A204.1 (cell line): ENCODE data around the gene AKR1C2.
"Not testable (repeated sequence)": the region's sequence is repeated elsewhere in the genome, so short reads cannot be mapped to it uniquely, and the experiment has no call there.

Experiments
- FAIRE-seq: peaks from 2 replicates; lab custom pipeline; 2012; peaks lifted over from hg19 to GRCh38; lab: Jason Lieb, UNC

The AKR1C2 gene

DNA sequence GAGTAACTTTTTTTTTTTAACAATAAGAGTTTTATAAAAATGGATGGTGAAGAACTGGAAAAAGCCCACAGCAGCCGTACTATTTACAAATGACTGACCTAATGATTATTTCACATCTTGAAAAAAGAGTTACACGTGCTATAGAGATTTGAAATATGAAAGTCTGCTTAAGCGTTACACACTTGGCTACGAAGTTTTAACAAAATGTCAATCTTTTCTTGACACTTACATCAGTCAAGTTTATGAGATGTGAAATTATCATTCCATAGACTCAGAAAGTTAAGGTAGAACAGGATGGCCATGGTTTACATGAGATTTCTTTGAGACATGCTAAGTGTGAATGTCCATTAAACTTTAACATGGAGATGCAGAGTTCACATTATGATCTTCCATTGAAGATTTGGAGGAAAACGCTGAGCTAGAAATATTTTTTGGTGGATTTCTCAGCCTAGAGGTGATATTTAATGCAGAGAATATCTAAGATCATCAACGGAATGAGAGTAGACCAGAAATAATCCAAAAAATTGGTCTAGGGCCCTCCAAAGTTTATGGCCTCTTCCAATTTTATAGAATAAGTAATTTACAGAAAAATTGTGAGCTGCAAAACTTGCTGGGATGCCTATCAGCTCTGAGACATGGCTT lies 15.5 kb downstream of the AKR1C2 start:
- not testable (repeated sequence) for FAIRE-seq

DNA sequence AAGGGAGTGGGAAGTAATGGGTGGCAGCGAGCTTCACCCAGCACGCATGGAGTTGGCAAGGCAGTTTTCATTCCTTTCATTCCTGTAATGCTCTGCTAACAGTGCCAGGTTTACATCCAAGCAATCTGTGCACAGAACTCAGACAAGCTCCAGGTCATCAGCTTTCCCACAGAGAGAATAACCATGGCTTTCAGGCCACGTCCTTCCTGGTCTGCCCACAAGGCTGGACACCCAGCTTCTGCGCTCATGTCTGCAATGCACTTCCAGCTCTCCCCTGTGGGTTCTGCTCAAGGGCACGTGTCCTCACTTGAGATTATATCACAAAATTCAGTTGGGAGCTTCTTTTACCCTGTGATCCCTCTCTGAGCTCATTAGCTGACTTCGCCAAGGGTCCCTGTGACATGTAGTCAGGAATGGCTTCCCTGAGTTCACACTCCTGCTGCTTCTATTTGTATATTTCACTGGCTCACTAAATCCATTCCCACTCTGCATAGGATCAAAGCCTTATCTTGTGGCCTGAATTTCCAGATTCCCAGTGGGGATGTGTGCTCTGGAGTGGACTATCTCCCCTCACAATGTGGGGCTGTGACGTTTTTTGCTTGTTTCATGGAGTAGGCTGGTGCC lies 18.6 kb downstream of the AKR1C2 start:
- no peak for FAIRE-seq

DNA sequence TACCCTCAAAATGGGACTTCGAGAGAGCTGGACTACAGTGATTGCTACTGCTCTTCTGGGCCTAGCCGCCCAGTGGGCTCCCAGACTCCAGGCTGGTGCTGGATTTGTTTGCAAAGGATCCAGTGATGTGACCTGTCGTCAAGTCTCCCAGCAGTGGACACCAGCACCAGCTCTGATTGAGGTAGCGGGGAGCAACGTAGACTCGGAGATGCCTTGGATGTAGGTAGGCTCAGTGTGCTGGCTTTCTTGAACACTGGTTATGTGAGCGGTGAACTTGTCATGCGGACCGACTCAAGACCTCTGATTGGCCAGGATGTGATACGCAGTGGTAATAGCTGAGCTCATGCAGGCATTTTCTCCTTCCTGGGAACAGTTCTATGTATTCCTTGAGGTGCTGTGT lies 19.4 kb downstream of the AKR1C2 start:
- no peak for FAIRE-seq

DNA sequence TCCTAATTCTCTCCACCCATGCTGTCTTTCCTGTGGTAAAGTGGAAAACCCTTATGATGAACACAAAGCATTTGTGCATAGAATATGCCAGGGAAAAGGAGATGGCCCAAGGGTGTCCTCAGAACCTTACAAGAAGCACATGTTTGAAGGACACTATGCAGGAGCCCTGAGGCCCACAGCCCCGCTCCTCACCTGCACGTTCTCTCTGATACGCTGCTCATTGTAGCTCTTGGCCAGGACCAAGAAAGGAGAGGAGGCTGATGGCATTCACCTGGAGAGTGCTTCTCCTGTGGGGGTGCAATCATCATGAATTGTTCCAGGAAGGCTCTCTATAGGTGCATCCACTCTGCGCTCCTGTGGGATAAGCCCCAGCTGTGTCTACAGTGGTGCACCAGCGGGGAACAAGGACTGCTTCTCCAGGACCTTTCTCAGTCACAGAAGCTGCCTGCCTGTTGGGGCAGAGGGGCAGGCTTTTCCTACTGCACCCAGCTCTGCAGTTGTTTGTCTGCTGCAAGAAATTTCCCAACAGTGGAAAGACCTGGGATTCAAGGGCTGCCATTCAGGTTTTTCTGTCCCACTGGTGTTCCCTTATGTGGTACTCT lies 19.9 kb downstream of the AKR1C2 start:
- no peak for FAIRE-seq

DNA sequence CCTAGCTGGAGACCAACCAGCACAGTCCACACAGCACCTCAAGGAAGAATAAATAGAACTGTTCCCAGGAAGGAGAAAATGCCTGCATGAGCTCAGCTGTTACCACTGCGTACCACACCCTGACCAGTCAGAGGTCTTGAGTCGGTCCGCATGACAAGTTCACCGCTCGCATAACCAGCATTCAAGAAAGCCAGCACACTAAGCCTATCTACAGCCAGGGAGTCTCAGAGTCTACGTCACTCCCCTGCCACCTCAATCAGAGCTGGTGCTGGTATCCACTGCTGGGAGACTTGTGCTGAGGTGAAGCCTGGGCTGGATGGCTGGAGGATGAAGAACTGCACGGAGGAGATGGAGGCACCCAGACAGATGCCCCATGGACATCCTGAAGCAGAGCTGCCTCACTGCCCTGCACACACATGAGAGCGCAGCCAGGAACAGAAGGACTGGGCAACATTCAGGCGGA lies 20.9 kb downstream of the AKR1C2 start:
- FAIRE-seq, result no peak

DNA sequence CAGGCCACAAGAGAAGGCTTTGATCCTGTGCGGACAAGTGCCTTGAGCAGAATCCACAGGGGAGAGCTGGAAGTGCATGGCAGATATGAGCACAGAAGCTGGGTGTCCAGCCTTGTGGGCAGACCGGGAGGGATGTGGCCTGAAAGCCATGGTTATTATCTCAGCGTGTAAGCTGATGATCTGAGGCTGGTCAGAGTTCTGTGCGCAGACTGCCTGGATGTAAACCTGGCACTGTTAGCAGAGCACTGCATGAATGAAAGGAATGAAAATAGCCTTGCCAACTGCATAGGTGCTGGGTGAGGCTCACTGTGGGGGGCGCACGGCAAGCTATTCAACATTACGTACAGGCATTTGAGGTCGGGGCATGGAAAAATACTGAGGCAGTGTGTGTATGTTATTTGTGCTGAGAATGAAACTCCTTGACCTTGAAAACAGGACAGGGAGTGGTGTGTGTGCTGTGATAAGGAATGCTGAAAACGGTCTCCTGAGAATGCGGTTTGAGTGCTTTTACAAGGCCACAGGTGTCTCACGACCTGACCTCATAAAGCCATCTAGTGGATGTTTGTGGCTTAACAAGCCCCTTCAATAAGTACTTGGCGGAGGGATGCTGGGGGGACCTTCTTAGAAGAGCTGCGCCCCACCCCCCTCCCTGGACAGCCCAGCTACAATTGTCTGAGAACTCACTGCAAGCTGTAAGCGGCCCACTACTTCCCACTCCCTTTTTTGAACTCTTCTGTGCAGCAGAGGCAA lies 21.8 kb downstream of the AKR1C2 start:
- no peak for FAIRE-seq

DNA sequence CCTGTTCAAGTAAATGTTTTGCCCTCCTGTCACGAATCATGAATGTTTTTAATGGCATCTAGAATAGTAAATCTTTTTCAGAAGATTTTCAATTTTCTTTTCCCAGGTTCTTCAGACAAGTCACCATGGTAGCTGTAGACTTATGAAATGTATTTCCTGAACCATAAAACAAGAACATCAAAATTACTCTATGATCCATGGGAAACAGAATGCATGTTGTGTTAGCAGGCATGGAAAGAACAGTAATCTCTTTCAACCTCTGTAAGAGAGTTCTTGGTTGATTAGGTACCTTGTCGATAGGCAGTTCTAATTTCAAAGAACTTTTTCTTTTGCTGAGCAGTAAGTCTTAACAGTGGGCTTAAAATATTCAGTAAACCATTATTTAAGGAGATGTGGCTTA lies 22.9 kb downstream of the AKR1C2 start:
- FAIRE-seq, result no peak

DNA sequence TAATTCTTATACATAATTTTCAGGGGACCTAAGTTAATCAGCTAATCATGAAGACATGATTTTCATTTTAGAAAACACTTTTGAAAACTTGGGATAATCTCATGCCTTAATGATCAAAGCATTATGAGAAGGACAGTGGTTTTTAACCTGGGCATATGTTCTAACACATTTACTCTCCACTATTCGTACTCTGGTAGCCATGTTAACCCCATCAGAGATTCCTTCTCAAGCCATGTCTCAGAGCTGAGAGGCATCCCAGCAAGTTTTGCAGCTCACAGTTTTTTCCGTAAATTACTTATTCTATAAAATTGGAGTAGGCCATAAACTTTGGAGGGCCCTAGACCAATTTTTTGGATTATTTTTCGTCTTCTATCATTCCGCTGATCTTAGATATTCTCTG lies 24.8 kb downstream of the AKR1C2 start:
- no peak for FAIRE-seq

DNA sequence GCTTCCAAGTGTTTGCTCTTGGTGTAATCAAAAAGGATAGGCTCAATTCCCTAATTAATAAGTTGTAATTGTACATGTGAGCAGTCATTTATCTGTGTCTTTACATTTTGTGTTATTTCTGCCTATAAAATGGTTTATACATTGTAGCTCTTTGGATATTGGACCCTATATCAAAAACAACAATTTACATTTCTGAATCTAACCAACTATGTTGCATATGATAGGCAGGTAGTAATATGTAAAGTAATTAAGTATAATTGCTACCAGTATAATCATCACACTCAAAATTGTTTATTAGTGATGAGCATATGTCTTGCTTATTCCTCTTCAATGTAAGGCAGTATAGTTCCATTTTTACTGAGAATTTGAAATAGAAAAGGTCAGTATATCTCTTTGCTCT lies 26.6 kb downstream of the AKR1C2 start:
- FAIRE-seq, result no peak

DNA sequence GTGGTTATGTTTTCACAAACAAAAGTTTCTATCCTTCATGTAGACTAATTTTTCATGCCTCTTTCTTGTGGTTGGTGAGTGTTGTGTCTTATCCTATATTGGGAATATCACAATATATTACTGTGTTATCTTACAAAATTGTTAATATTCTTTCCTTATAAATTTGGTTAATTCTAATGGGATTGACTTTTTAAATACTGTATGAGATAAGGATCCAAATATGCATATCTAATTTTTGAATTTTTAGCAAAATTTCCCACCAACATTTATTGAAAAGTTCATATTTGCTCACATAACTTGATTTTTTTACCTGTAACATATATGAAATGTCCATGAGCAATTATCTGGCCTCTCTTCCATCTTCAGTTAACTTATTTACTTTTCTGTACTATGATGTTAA lies 29.3 kb downstream of the AKR1C2 start:
- not testable (repeated sequence) for FAIRE-seq

DNA sequence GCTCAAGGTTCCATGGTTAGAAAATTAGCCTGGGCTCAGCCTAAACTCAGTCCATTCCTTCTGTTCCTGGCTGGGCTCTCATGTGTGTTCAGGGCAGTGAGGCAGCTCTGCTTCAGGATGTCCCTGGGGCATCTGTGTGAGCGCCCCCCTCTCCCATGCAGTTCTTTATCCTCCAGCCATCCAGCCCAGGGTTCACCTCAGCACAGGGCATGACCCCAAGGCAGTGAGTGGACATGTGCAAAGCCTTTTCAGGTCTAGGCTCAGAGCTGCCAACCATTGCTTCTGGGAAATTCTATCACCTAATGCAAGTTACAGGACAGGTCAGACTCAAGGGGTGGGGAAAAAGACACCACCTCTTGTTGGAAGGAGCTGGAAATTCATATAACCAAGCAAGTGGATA lies 30.4 kb downstream of the AKR1C2 start:
- FAIRE-seq, result not testable (repeated sequence)

DNA sequence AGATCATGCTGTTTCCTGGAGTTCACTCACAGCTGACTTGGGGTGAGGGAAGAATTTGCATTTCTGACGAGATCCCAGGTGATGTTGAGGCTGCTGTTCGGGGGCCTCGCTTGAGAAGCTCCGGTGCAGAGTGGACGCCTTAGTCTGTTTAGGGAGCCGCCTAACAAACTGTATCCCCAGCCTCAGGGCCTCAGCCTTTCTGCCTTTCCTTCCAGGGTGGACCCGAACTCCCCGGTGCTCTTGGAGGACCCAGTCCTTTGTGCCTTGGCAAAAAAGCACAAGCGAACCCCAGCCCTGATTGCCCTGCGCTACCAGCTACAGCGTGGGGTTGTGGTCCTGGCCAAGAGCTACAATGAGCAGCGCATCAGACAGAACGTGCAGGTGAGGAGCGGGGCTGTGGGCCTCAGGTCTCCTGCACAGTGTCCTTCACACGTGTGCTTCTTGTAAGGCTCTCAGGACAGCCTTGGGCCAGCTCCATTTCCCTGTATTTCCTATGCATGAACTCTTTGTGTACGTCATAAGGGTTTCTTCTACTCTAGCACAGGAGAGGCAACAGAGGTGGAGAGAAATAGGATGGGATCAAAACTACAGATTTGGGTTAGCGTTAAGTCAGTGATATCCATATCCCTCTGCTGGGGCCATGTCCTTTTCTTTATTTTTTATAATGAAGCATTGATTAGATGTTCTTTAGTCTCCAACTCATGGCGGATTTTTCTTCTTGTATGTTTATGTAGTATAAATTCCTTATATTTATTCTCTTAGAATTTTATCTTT lies 31.1 kb downstream of the AKR1C2 start:
- not testable (repeated sequence) for FAIRE-seq

DNA sequence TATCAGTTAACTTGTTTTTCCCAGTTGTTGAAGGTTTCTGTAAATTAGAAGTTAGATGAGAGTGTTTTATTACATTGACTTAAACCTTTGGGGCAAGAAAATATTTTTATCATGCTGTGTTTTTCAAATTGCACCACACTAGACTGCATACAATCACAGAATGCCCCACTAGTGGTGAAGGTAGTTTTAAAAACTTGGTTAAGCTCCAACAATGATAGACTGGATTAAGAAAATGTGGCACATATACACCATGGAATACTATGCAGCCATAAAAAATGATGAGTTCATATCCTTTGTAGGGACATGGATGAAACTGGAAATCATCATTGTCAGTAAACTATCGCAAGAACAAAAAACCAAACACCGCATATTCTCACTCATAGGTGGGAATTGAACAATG lies 33.3 kb downstream of the AKR1C2 start:
- not testable (repeated sequence) for FAIRE-seq

DNA sequence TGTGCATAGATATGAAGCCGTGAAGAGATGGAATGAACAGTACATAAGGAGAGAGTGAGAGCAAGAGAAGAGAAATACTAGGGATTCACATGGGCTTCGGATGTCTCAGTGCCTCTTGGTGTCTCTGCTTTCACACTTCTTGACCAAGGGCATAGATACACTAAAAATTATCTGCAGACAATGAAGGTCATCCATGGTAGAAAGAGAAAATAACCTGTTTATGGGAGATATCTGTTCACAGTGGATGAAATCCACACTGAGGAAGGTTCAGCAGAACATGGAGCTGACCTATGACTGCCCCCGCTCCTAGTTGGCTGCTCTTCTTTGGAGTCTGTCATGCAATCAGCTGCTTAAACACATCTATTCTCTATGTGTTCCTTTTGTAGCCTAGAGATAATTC lies 34.4 kb downstream of the AKR1C2 start:
- FAIRE-seq, result not testable (repeated sequence)

DNA sequence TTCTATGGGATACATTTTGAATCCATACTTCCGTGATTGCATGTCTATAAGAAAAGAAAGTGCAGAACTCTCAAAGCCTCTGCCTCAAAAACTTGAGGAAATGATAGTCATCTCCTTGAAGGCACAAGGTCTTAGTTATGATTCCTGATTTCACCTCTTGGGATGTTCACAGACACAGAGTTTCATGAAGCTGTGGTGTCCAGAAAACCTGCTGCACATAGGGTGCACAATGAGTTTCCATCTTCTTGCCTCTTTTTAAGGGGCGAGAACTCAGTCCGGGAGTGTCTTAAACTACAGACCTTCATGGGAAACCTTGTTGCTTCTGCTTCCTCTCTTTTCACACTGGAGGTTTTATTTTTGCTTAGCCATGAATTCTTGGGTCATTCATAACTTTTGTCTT lies 36.5 kb downstream of the AKR1C2 start:
- not testable (repeated sequence) for FAIRE-seq

DNA sequence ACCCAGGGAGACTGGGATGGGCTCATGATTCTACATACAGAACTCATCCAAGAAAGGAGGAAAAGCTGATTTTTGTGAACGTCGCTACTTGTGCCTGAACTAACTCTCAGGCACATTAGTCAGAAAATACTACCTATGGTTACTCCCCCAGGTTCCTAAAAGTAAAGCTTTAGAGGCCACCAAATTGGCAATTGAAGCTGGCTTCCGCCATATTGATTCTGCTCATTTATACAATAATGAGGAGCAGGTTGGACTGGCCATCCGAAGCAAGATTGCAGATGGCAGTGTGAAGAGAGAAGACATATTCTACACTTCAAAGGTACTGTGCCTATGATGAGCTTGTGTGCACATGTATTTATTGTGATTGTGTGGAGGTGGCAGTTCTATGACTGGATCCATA lies 37.9 kb downstream of the AKR1C2 start:
- FAIRE-seq, result not testable (repeated sequence)

DNA sequence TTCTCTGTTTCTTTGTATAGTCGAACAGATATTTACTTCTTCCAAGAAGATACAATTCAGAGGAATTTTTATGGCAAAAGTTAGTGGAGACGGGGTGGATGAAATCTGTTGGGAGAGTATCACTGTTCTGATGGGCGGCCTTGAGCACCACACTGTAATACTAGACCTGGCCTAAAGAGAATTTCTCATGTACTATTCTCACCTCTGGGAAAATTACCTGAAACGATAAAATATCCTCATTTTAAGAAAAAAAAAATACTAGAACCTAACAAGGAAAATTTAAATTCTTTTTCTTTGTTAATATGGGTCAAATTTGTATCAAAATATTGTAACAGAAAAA lies 39.9 kb downstream of the AKR1C2 start:
- FAIRE-seq, result not testable (repeated sequence)

DNA sequence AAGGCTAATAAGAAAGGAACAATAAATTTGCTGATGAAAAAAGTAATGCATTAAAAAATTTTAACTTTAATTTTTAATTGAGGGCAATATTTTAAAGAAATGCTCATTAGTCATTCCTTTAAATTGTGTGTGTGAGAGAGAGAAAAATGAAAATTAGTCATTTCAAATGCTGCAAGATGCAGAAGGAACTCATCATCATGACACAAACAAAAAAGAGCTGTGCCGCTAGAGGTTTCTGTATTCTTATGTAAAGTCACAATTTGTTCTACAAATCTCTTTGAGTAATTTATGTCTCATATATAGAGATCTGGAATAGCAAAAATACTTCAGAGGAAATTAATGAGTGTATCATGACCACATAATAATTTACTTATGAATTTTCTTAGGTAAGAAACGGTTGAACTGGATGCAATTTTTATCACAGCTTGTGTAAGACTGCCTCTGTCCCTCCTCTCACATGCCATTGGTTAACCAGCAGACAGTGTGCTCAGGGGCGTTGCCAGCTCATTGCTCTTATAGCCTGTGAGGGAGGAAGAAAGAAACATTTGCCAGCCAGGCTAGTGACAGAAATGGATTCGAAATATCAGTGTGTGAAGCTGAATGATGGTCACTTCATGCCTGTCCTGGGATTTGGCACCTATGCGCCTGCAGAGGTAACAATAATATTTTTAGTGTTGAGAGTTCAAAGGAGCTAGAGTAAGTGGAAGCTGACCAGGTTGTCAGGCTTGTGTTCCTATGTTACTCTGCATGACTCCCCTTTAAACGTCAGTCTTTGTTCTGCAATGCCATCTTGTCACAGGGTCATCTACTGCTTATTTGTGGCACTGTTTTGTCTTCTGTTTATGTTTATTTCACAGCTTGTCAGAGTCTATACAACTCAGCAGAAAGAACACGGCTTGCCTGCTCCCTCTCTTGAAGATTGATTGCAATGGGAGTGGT lies 40.5 kb downstream of the AKR1C2 start, which contains the start of gene AKR1C1:
Gene AKR1C1, plus strand, starts transcription at position 540 of the 939 bp plus-strand sequence. Its CDS starts 30 bp downstream, at position 570.
- FAIRE-seq, result not testable (repeated sequence)

DNA sequence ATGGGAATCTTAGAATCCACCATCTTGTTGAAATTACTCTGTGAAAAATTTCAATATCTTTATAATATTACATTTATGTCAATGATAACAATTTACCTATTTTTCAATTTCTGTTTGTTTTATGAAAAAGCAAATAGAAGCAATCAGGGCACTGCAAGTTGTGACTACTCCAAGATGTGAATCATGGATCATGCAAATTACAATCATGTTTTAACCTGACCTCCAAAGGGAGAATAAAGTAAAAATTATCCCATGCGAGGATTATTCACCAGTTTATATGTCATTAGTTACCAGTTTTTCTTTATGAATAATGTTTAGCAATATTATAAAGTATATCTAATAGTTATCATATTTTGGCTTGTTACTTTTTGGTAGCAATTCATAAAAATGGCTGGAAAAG lies 41.3 kb downstream of the AKR1C2 start:
- not testable (repeated sequence) for FAIRE-seq

DNA sequence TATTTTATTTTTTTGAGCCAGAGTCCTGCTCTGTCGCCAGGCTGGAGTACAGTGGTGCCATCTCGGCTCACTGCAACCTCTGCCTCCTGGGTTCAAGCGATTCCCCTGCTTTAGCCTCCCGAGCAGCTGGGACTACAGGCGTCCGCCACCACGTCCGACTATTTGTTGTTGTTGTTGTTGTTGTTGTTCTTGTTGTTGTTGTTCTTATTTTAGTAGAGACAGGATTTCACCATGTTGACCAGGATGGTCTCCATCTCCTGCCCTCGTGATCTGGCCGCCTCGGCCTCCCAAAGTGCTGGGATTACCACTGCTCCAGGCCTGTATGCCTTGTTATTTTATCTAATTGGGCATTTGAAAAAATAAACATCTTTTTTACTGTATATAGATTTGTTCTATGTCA lies 42.1 kb downstream of the AKR1C2 start:
- FAIRE-seq, result not testable (repeated sequence)
